Right renal cortex interstitium (tissue), 3 donors: ENCODE measurements around the gene ST7L. TPM values are rescaled to one million over a fixed set of nuclear protein-coding genes. Genes with fewer than 3 reads are reported as not detected.

Source experiments
- DNase-seq, 3 donors: peaks; one replicate each; pipeline ENCODE4 v3.0.0-alpha.2; 2013; ENCODE audit warnings: low read depth in 3 of 3, low spot score in 2 of 3
- polyA plus RNA-seq, 3 donors: library from polyadenylated mRNA; unstranded; fragments of 120-200 nt; gene quantifications; one replicate each; pipeline ENCODE4 v1.2.1, GENCODE V29; 2013; ENCODE audit not compliant: insufficient read length in 3 of 3

The ST7L gene
- polyA plus RNA-seq, 3 donors: 27.2 to 31.1 (median 29.1) TPM

GRCh38 chr1:112518186-112518585, 100.8 kb downstream of the ST7L start:
- DNase-seq: no peak

- no peak for DNase-seq
These were observed 101.3 kb downstream of the ST7L start for GRCh38 chr1:112517646-112518045.

GRCh38 chr1:112517231-112517630, 101.7 kb downstream of the ST7L start:
- DNase-seq: no peak

DNA sequence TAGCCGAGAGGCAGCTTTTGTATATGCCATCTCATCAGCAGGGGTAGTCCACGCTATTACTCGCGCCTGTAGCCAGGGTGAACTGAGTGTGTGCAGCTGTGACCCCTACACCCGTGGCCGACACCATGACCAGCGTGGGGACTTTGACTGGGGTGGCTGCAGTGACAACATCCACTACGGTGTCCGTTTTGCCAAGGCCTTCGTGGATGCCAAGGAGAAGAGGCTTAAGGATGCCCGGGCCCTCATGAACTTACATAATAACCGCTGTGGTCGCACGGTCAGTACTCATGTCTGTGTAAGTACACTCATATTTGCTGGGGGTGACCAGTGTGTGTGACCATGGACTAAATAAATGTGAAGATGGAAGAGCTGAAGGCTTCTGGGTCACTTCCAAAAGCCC, 102.8 kb downstream of the ST7L start:
- DNase-seq: no peak

GRCh38 chr1:112515311-112516009, 103.5 kb downstream of the ST7L start:
- DNase-seq: no peak

DNA sequence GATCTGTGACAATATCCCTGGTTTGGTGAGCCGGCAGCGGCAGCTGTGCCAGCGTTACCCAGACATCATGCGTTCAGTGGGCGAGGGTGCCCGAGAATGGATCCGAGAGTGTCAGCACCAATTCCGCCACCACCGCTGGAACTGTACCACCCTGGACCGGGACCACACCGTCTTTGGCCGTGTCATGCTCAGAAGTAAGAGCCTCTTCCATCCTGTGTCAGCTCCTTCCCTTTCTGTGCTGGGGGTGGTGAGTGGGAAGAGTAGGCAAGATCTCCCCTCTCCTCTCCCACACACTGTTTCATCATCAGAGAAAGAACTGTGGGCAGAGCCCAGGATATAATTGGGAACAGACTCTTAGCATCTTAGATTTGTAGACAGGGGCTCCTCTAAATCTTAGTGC, 104.0 kb downstream of the ST7L start:
- no peak for DNase-seq

DNA sequence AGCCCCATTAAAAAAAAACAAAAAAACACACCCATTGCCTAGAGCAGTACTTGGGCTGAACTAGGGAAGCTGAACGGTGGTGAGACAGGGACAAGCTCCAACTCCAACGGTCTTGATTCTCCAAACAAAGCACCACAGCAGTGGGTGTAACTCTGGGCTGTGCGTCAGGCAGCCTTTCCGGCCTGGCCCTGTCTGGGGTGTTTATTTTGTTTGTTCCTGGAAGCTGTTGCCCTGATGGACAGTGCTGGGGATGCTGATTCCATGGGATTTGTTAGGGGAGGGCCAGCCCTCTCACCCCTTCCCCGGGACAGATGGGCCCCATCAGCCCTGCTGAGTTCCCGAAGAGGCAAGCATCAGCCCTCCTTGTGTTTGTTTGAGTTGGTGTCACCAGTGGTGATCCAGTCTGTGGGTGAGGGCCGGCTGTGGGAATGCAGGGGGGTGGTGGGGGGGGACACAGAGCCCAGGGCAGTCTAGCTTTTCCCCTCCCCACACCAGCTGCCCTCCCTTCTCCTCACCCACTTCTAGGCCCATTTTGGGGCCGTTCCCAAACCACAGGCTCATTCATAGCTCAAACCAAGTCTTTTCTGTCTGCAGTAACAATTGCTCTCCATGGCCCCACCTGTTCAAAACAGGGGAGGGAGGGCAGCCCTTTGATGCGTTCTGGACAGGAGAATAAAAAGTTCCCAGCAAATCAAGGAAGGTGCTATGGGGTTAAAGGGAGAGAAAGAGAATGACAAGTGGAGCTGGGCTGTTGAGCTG, 105.7 kb downstream of the ST7L start:
- no peak for DNase-seq

GRCh38 chr1:112511897-112512296, 107.0 kb downstream of the ST7L start:
- DNase-seq: no peak

DNA sequence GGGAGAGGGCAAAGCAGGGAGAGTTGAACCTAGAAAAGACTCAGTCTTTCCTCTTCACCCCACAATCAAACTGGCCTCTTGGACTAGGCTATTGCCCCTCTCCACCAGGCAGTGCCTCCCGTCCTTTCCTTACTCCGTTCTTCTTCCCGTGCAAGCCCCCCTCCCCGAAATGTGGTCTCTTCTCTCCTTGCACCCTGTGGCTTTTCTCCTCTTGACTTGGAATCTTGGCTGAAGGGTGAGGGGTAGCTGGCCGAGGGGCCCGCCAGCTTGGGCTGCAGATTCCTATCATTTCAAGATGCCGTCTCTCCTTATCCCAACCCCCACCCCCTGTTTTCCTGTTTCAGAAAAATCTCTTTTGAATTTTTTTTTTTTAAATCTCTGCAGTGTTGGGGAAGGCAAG, 108.6 kb downstream of the ST7L start:
- no peak for DNase-seq

GRCh38 chr1:112509660-112510178, 109.2 kb downstream of the ST7L start:
- no peak for DNase-seq

- DNase-seq: no peak
These were observed 109.8 kb downstream of the ST7L start for GRCh38 chr1:112509005-112509659.

DNA sequence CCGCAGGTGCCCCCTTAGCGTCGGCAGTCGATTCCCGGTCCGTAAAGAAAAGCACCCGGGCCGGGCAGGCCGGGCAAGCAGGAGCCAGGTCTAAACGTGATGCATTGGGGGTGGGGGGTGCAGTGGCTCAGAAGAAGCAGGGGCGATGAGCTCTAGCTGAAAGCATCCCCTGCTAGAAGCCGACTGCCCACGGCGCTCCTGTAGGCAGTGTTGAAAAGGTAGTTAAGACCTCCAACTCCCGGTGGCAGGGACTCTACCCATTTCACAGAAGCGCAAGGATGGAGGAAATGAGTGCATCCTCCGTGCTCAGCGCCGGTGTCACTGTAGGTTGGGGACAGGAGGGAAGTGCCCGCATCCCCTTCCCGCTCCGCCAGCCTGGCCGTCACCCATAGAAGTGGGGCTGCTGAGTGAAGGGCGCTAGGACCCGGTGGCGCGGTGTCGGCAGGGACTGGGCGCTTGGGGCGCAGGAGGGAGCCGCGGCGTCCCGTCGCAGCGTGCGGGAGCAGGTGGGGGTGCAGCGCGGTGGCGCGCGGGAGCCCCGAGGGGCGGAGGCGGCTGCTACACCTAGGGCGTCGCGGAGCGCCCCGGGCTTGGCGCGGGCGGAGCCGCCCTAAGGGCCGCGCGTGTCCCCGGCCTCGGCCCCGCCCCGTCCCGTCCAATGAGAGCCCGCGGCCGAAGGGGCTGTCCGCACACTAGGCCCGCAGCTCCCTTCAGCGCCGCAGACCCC, 110.5 kb downstream of the ST7L start, which contains the start of gene WNT2B:
TSS of gene WNT2B (plus strand) at position 688 of the 727 bp plus-strand sequence. CDS start 298 bp downstream, outside the sequence.
- DNase-seq: no peak

- DNase-seq: no peak
These were observed 111.0 kb downstream of the ST7L start for GRCh38 chr1:112507921-112508277.

- DNase-seq: no peak
These were observed 111.6 kb downstream of the ST7L start for GRCh38 chr1:112507336-112507735.

GRCh38 chr1:112506731-112507130, 112.2 kb downstream of the ST7L start:
- no peak for DNase-seq

GRCh38 chr1:112506306-112506705, 112.6 kb downstream of the ST7L start:
- DNase-seq: no peak

- DNase-seq: no peak
These were observed 113.1 kb downstream of the ST7L start for GRCh38 chr1:112505878-112506277.

GRCh38 chr1:112505400-112505785, 113.5 kb downstream of the ST7L start:
- no peak for DNase-seq

GRCh38 chr1:112504661-112505399, 114.1 kb downstream of the ST7L start:
- no peak for DNase-seq

GRCh38 chr1:112504001-112504660, 114.8 kb downstream of the ST7L start:
- no peak for DNase-seq
